H9 (cell line): ENCODE measurements around the gene COL5A2. TPM values are rescaled to one million over a fixed set of nuclear protein-coding genes. Genes with fewer than 3 reads are reported as not detected.

Source experiments
- DNase-seq: peaks from one replicate; pipeline ENCODE4 v3.0.0-alpha.2; 2017
- H2AFZ ChIP-seq: one replicate; pipeline ENCODE4 v1.6.1; 2013; ENCODE audit warnings: mild to moderate bottlenecking, low read length, control low read depth, moderate library complexity
- H2AK5ac ChIP-seq: 2 replicates; pipeline ENCODE4 v1.6.1; 2013; ENCODE audit warnings: low read length, control low read depth, mixed read lengths; ENCODE audit not compliant: insufficient read length
- H2BK120ac ChIP-seq: one replicate; pipeline ENCODE4 v1.6.1; 2013; ENCODE audit warnings: low read depth, mild to moderate bottlenecking, low read length, control low read depth, inconsistent platforms; ENCODE audit not compliant: poor library complexity, severe bottlenecking
- H2BK12ac ChIP-seq: 2 replicates; pipeline ENCODE4 v1.6.1; 2013; ENCODE audit warnings: low read length, control low read depth, mixed read lengths, low read depth; ENCODE audit not compliant: insufficient read length
- H2BK15ac ChIP-seq: 2 replicates; pipeline ENCODE4 v1.6.1; 2013; ENCODE audit warnings: low read depth, low read length, control low read depth
- H2BK20ac ChIP-seq: one replicate; pipeline ENCODE4 v1.6.1; 2013; ENCODE audit warnings: low read depth, mild to moderate bottlenecking, low read length, control low read depth, inconsistent platforms; ENCODE audit not compliant: poor library complexity, severe bottlenecking
- H2BK5ac ChIP-seq: 2 replicates; pipeline ENCODE4 v1.6.1; 2013; ENCODE audit warnings: low read length, control low read depth, mixed read lengths; ENCODE audit not compliant: insufficient read length
- H3K14ac ChIP-seq: 2 replicates; pipeline ENCODE4 v1.6.1; 2013; ENCODE audit warnings: low read length, control low read depth; ENCODE audit not compliant: insufficient read depth
- H3K18ac ChIP-seq: 2 replicates; pipeline ENCODE4 v1.6.1; 2013; ENCODE audit warnings: low read depth, mild to moderate bottlenecking, mixed read lengths, low read length, control low read depth; ENCODE audit not compliant: insufficient read length
- H3K23ac ChIP-seq: 2 replicates; pipeline ENCODE4 v1.6.1; 2013; ENCODE audit warnings: low read length, control low read depth, mixed read lengths, low read depth; ENCODE audit not compliant: insufficient read length
- H3K23me2 ChIP-seq: 2 replicates; pipeline ENCODE4 v1.6.1; 2013; ENCODE audit warnings: low read depth, mild to moderate bottlenecking, mixed read lengths, low read length, control low read depth; ENCODE audit not compliant: insufficient read length, poor library complexity, severe bottlenecking
- H3K27ac ChIP-seq: 2 replicates; pipeline ENCODE4 v1.5.1; 2013; ENCODE audit warnings: low read length, control low read depth, mixed read lengths, low read depth; ENCODE audit not compliant: insufficient read length
- H3K27me3 ChIP-seq: 2 replicates; pipeline ENCODE4 v1.6.1; 2013; ENCODE audit warnings: low read length, control low read depth, inconsistent platforms; ENCODE audit not compliant: insufficient read depth
- H3K4ac ChIP-seq: 2 replicates; pipeline ENCODE4 v1.6.1; 2013; ENCODE audit warnings: low read depth, mild to moderate bottlenecking, control low read depth, inconsistent platforms, low read length, moderate library complexity
- H3K4me1 ChIP-seq: 2 replicates; pipeline ENCODE4 v1.6.1; 2013; ENCODE audit warnings: low read length, control low read depth, inconsistent platforms; ENCODE audit not compliant: insufficient read depth
- H3K4me2 ChIP-seq: 2 replicates; pipeline ENCODE4 v1.6.1; 2013; ENCODE audit warnings: low read length, control low read depth, mixed read lengths; ENCODE audit not compliant: insufficient read length, insufficient read depth
- H3K56ac ChIP-seq: 2 replicates; pipeline ENCODE4 v1.6.1; 2013; ENCODE audit warnings: low read depth, mild to moderate bottlenecking, mixed read lengths, low read length, control low read depth; ENCODE audit not compliant: insufficient read length
- H3K79me1 ChIP-seq: 2 replicates; pipeline ENCODE4 v1.6.1; 2013; ENCODE audit warnings: low read depth, mild to moderate bottlenecking, moderate library complexity, low read length, control low read depth, inconsistent platforms; ENCODE audit not compliant: insufficient read depth, poor library complexity, severe bottlenecking
- H3K79me2 ChIP-seq: 2 replicates; pipeline ENCODE4 v1.6.1; 2013; ENCODE audit warnings: low read length, control low read depth, inconsistent platforms; ENCODE audit not compliant: insufficient read depth
- H3K9ac ChIP-seq: 2 replicates; pipeline ENCODE4 v1.6.1; 2013; ENCODE audit warnings: low read length, control low read depth, mixed read lengths; ENCODE audit not compliant: insufficient read length; ENCODE audit errors: extremely low read depth
- H3K9me3 ChIP-seq: one replicate; pipeline ENCODE4 v1.6.1; 2013; ENCODE audit warnings: low read depth, low read length, inconsistent platforms; ENCODE audit not compliant: control insufficient read depth
- H3T11ph ChIP-seq: one replicate; pipeline ENCODE4 v1.6.1; 2013; ENCODE audit warnings: mild to moderate bottlenecking, low read length, control low read depth, inconsistent platforms
- H4K20me1 ChIP-seq: one replicate; pipeline ENCODE4 v1.6.1; 2013; ENCODE audit not compliant: control insufficient read depth, insufficient read length, insufficient read depth
- H4K5ac ChIP-seq: 2 replicates; pipeline ENCODE4 v1.6.1; 2013; ENCODE audit warnings: low read depth, mild to moderate bottlenecking, mixed read lengths, low read length, control low read depth; ENCODE audit not compliant: insufficient read length
- H4K8ac ChIP-seq: replicated peaks from 2 replicates; pipeline ENCODE4 v1.6.1; 2013; ENCODE audit warnings: low read length, control low read depth, mixed read lengths, low read depth; ENCODE audit not compliant: insufficient read length
- H4K91ac ChIP-seq: 2 replicates; pipeline ENCODE4 v1.6.1; 2013; ENCODE audit warnings: low read depth, mild to moderate bottlenecking, moderate library complexity, mixed read lengths, low read length, control low read depth; ENCODE audit not compliant: insufficient read length
- H3K27ac Mint-ChIP-seq, 3 experiments: 2 replicates in 2 of 3; 3 replicates in 1 of 3; pipeline ENCODE4 v1.8.0; 2020 to 2021; ENCODE audit warnings: mixed read lengths in 3 of 3, mild to moderate bottlenecking in 1 of 3, moderate library complexity in 1 of 3
- H3K27me3 Mint-ChIP-seq: 2 replicates; pipeline ENCODE4 v1.8.0; 2021; ENCODE audit warnings: low read depth, mild to moderate bottlenecking, moderate library complexity, mixed read lengths
- H3K36me3 Mint-ChIP-seq, 3 experiments: 2 replicates in 2 of 3; 3 replicates in 1 of 3; pipeline ENCODE4 v1.8.0; 2020 to 2021; ENCODE audit warnings: low read depth in 3 of 3, mixed read lengths in 3 of 3; ENCODE audit not compliant: insufficient read depth in 1 of 3
- H3K4me1 Mint-ChIP-seq, 2 experiments: 2 replicates each; pipeline ENCODE4 v1.8.0; 2020; ENCODE audit warnings: mixed read lengths in 2 of 2
- H3K4me3 Mint-ChIP-seq, 2 experiments: 2 replicates in 1 of 2; 3 replicates in 1 of 2; pipeline ENCODE4 v1.8.0; 2020 to 2021; ENCODE audit warnings: mild to moderate bottlenecking in 2 of 2, mixed read lengths in 2 of 2, moderate library complexity in 1 of 2
- H3K9me3 Mint-ChIP-seq, 2 experiments: 2 replicates in 1 of 2; 3 replicates in 1 of 2; pipeline ENCODE4 v1.8.0; 2020; ENCODE audit warnings: mild to moderate bottlenecking in 2 of 2, mixed read lengths in 2 of 2, moderate library complexity in 1 of 2
- total RNA-seq: library from RNA; stranded (reverse); gene quantifications from 2 replicates; pipeline ENCODE4 v1.2.1, GENCODE V29; 2021
- TF ChIP-seq, protein P1 (sequence below): fragments of 200-600 bp; sonication (generic); conservative IDR thresholded peaks from 3 replicates; pipeline ENCODE4 v1.8.0; 2021; ENCODE audit warnings: antibody characterized with exemption, mild to moderate bottlenecking

COL5A2 gene
- total RNA-seq, 1 experiment from 2014 or later: 10.5 TPM

DNA sequence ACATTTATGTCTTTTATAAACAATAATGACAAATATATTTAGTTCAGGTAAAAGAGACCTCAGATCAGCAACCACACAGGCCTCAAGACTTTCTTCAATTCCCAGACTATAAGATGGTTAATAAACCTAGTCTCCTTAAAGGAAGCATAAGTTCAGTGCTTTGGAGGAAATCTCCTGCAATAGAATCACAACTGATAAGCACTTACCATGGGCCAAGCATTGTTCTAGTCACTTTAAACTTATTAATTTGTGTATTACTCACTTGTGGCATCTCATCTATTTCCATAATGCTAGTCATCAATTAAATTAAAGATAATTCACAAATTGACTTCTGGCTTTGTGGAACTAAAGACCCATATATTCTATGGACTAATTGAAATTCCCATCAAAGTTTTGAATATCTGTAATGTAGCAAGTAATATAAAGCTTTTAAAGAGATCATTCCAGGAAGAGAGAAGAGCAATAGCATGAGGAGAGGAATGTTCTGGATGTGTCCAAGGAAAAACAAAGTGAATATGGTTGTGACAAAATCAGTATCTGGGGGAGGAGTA lies 163.2 kb downstream of the COL5A2 start:
- no peak overlapping the region for H3K14ac ChIP-seq
- no peaks in the 10 kb centered on the region for H3K23me2 ChIP-seq
- no peak overlapping the region for H3K4me2 ChIP-seq
- no peak overlapping the region for H2BK20ac ChIP-seq
- no peak overlapping the region for H3T11ph ChIP-seq
- no peak overlapping the region for H2BK15ac ChIP-seq
- H3K9ac ChIP-seq: no peak overlapping the region
- Mint-ChIP-seq H3K4me3 (no peak overlapping the region), H3K9me3 (no peaks in the 10 kb centered on the region), H3K4me1 (peaks cover 17 to 18% of the 10 kb centered on the region in 2 experiments), H3K36me3 (no peaks in the 10 kb centered on the region), H3K27ac (no peak overlapping the region), H3K27me3 (no peaks in the 10 kb centered on the region)
- no peak overlapping the region for H2BK12ac ChIP-seq
- H3K27me3 ChIP-seq: no peaks in the 10 kb centered on the region
- no peak overlapping the region for H2AFZ ChIP-seq
- H4K8ac ChIP-seq: no peak overlapping the region
- H3K27ac ChIP-seq: no peak overlapping the region
- H3K56ac ChIP-seq: no peak overlapping the region
- no peak overlapping the region for H3K4ac ChIP-seq
- no peak overlapping the region for H2BK5ac ChIP-seq
- no peak overlapping the region for H2AK5ac ChIP-seq
- no peak for DNase-seq
- H3K18ac ChIP-seq: no peak overlapping the region
- H3K9me3 ChIP-seq: no peaks in the 10 kb centered on the region
- no peak overlapping the region for H4K91ac ChIP-seq
- TF ChIP-seq, protein P1, sequence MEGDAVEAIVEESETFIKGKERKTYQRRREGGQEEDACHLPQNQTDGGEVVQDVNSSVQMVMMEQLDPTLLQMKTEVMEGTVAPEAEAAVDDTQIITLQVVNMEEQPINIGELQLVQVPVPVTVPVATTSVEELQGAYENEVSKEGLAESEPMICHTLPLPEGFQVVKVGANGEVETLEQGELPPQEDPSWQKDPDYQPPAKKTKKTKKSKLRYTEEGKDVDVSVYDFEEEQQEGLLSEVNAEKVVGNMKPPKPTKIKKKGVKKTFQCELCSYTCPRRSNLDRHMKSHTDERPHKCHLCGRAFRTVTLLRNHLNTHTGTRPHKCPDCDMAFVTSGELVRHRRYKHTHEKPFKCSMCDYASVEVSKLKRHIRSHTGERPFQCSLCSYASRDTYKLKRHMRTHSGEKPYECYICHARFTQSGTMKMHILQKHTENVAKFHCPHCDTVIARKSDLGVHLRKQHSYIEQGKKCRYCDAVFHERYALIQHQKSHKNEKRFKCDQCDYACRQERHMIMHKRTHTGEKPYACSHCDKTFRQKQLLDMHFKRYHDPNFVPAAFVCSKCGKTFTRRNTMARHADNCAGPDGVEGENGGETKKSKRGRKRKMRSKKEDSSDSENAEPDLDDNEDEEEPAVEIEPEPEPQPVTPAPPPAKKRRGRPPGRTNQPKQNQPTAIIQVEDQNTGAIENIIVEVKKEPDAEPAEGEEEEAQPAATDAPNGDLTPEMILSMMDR: no peak
- H3K79me1 ChIP-seq: no peaks in the 10 kb centered on the region
- H3K23ac ChIP-seq: no peak overlapping the region
- no peak overlapping the region for H2BK120ac ChIP-seq
- H3K79me2 ChIP-seq: no peaks in the 10 kb centered on the region
- no peaks in the 10 kb centered on the region for H3K4me1 ChIP-seq
- H4K5ac ChIP-seq: no peak overlapping the region
- no peaks in the 10 kb centered on the region for H4K20me1 ChIP-seq
